ENCODE data around the gene RYR3.

DNA sequence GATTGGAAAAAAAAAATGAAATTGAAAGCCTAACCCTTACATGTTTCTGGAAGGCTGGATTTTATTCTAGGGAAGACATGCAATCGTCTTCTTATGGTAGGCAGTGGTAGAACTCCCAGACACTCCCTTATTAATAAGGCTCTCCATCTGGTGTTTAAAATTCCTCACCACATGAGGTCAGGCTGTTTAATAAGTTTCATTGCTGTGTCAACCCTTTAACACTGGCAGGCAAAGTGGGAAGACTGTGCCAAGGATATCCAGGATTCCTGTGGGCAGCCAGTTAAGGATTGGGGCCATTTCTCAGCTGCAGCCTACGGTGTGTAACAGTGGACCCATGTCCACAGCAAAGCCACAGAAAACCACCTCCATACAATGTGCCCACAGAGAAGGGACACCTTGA lies 432.0 kb downstream of the RYR3 start:
- TF ChIP-seq ASH2L (IDR thresholded peaks at IDR 0.05; ENCODE audit: borderline replicate concordance, low read depth) (no peak), POLR2AphosphoS5 (IDR thresholded peaks at IDR 0.05; ENCODE audit: low read length) (no peak), CTCF (IDR thresholded peaks at IDR 0.05 in 2 of 3, conservative IDR thresholded peaks at IDR 0.05 in 1 of 3; ENCODE audit: control insufficient read depth in 2 of 3, extremely low read depth in 1 of 3, insufficient read depth in 1 of 3, low read depth in 3 of 3, low read length in 3 of 3) (no peak), NFYB (IDR thresholded peaks at IDR 0.05; ENCODE audit: insufficient read depth, low read depth, low read length) (no peak), NFIC (IDR thresholded peaks at IDR 0.05; ENCODE audit: low read depth, low read length) (no peak), RAD51 (IDR thresholded peaks at IDR 0.05) (no peak), NFYA (IDR thresholded peaks at IDR 0.05; ENCODE audit: borderline replicate concordance, low read depth, low read length) (no peak), GABPA (IDR thresholded peaks at IDR 0.05; ENCODE audit: low read depth) (no peak), HDAC2 (IDR thresholded peaks at IDR 0.05) (no peak), MYC (IDR thresholded peaks at IDR 0.05; ENCODE audit: insufficient read depth, insufficient read length, insufficient replicate concordance, low read length, severe bottlenecking) (no peak), ZNF274 (IDR thresholded peaks at IDR 0.05; ENCODE audit: insufficient read depth, insufficient read length) (no peak)
- TF ChIP-seq, protein P1, sequence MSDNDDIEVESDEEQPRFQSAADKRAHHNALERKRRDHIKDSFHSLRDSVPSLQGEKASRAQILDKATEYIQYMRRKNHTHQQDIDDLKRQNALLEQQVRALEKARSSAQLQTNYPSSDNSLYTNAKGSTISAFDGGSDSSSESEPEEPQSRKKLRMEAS (IDR thresholded peaks at IDR 0.05; ENCODE audit: low read depth, low read length) = no peak
